Activated CD4-positive, CD25-positive, alpha-beta regulatory T cell treated with anti-CD3 and anti-CD28 coated beads, Interleukin-2, amount 50 U/mL, for 24 hours (primary cell): ENCODE data around the gene MGME1.
"Not testable (repeated sequence)": the region's sequence is repeated elsewhere in the genome, so short reads cannot be mapped to it uniquely, and the experiment has no call there.

Source experiments
- ATAC-seq, 2 donors: fragments of 150-1000 bp; cut with Tn5 transposase; one replicate each; pipeline ENCODE4 v1.10.0; 2021; ENCODE audit warnings: mild to moderate bottlenecking in 1 of 2, moderate library complexity in 1 of 2

Gene MGME1

DNA sequence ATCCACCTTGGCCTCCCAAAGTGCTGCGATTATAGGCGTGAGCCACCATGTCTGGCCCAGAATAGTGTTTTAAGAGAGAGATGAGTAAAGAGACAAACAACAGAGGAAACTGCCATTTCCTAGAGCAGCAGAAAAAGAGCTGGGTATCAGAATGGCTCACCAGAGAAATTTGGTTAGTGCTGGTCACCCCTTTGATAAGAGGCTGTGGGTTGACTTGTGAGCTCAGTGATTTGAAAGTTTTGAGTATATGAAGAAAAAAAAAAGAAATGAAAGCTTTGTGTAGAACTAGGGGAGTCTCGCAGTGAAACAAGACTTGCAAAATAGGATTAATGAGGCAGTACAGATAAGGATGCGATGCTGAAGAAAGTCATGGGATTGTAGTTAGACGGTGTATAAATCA, 29.6 kb downstream of the MGME1 start:
- ATAC-seq = no peak

DNA sequence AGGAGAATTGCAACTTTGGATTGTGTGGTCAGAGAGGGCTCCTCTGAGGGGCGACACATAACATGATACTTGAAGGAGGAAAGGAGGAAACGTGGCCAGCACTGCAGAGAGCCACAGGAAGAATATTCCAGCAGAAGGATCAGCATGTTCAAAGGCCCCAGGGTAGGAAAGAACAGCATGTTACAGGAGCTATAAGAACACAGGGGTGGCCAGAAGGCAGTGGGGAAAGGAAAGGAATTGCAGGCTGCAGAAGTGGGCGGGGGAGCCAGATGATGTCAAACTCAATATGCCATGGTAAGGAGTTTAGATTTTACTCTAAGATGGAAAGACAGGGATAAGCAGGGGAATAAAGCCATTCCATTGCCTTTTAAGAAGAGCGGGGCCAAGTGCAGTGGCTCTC, 30.7 kb downstream of the MGME1 start:
- ATAC-seq = no peak

DNA sequence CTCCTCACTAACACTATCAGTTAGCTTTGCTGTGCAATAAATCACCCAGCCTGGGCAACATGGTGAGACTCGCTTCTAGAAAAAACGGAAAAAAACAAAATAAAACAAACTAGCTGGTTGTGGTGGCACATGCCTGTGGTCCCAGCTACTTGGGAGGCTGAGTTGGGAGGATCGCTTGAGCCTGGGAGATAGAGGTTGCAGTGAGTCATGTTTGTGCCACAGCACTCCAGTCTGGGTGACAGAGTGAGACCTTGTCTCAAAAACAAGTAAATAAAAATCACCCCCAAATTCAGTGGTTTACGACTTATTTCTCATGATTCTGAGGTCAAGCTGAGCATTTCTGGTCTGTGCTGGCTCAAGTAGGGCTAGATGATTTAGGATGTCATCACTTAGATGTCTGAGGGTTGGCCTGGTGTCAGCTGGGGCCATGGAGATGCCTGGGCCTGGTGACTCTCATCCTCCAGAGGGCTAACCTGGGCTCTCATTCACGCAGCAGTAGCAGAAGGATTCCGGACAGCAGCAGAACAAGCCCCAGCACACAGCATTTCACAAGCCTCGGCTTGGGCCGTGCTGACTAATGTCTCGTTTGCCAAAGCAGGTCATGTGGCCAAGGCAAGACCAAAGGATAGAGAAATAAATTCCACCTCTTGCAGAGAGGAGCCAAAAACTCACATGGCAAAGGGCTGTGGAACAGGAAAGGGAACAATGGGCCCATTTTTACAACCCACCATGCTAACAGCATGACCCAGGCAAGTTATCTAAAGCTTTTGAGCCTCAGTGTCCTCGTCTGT, 32.5 kb downstream of the MGME1 start:
- ATAC-seq = no peak

DNA sequence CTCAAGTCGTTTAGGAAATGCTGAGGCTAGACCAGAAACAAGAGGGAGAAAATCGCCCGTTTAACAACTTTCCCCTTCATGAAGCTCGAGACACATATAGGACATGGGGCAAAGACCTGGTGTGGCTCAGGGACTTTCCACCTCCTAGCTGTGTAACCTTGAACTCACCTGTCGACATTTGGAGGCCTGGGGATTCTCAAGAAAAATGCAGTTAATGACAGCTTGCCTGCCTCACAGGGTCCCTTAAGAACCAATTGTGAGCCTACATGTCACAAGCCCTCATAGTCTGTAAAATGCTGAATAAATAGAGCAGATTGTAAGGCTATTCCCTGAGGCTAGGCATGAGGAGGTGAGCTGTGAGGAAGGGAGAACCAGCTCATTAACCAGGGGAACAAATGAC, 35.1 kb downstream of the MGME1 start:
- ATAC-seq = no peak

DNA sequence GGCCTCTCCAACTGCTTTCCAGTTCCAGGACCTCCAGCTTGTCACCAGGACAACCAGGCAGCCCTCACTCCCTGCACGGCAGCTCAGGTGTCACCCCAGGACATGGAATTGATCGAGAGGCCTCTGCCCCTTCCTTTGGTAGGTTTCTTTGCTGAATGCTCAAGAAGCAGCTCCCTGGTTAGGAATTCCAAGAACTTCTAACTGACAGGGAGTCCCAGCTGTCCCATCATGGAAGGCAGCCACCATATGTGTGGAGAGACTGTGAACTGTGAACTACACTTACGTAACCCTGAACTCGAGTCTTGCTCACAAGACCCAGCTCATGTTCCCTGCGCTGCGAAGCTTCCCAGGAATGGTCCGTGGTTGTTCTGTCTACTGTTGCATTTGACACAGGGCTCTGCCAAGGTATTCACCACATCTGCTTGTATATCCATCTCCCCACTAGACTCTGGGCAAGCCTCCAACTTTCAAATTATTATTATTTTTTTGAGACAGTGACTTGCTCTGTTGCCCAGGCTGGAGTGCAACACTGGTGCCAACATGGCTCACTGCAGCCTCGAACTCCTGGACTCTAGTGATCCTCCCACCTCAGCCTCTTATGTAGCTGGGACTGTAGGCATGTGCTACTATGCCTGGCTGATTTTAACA, 35.7 kb downstream of the MGME1 start:
- no peak for ATAC-seq

DNA sequence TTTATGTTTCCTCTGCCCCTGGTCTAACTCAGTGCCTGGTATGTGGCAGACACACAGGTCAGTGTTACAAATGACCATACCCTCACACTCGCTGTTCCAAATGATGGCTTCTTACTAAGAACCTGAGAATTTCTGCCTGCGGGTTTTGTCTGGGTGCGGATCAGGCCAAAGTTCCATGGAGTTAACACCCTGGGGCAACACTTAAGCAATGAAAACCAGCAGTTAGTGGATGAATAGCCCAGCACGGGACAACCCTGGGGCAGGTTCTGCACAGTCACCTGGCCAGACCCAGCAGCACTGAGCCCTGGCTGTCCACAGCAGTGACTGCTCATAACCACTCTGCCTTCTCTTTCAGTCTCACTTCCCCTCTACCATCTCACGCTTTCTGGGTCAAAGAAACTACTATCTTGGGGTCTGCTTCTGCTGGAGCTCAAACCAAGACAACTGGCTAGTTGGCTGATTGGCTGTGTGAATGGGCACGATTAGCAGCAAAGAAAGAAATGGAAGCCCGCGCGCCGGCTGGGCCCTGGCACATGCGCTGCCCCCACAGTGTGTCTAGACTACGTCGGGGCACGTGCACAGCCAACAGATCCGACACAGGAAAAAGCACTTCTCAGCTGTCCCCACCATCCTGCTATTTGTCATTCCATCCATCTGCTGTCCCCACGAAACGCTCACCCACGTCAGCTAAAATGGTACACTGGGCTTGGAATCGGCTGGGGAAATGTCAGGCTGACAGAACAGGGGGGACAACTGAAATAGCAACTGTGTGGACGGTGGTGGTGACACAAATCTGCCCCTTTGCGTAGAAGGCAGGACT, 36.6 kb downstream of the MGME1 start:
- ATAC-seq = peak; percentile 46 to 59

DNA sequence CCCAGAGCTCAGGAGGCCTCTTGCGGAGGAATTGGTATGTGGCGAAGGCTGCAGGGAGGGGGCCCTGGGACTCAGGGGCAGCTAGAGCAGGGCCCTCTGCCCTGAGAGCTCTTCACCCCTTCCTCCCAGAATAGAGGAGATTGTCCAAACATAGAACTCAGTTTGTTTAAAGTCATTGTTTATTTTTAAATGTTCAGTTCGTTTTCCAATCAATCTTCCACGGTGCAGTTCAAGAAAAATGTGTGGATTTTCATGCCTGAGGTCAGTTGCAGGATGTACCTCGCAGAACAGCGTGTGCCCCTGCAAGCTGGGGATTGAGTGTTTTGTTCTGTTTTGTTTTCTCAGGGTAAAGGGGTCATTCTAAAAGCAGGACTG, 37.2 kb downstream of the MGME1 start:
- no peak for ATAC-seq

DNA sequence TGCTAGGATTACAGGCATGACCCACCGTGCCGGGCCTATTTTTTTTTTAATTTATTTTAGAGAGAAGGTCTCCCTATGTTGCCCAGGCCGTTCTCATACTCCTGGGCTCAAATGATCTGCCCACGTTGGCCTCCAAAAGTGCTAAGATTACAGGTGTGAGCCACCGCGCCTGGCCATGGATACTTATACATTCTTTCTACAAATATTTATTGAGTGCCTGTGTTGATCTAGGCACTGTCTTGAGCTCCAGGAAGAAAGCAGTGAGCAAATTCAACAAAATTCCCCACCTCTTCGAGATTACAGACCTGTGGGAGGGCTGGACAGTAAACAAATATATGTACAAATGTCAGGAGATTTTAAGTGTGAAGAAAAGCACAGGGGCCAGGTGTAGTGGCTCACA, 37.9 kb downstream of the MGME1 start:
- no peak for ATAC-seq

DNA sequence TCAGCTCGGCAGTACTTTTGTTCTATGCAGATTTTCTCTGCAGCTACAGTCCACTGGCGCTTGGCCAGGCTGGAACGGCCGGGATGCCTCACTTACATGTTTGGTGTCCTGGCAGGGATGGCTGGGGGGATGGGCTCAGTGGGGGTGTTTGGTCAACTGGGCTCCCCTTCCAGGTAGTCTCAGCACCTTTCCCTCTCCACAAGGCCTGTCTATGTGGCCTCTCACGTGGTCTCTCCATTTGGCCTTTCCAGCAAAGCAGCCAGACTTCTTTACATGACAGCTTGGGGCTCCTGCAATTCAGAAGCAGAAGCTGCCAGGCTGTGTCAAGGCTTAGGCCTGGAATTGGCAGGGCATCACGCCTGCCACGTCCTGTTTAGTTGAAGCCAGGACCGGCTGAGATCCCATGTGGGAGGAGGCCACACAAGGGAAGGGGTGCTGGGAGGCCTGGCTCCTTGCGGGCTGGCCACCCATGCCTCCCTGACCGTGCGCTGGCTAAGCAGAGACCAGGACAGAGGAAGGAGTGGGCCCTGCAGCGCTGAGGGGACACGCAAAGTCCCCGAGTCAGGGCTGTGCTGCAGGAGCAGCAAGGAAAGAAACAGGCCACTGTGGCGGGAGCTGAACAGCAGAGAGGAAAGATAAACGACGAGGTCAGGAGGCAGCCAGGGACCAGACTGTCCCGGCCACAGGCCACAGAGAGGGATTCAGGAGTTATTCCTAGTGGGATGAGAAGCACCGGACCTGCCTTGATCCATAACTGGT, 38.9 kb downstream of the MGME1 start:
- ATAC-seq = no peak

DNA sequence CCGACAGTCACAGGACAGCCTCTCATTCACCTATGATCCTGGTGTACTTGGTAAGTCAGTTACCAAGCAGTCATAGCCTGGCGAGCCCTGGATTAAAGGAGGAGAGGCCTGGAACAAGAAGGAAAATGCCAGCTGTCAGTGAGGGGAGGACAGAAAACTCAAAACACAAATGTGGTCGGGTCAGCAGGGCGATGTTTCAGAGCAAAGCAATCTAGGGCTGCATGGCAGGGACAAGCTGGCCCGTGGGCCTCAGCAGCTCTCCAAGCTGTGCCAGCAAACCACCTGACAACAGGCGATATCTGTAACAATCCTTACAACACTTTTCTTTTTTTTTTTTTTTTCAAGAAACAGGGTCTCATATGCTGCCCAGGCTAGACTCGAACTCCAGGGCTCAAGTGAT, 40.3 kb downstream of the MGME1 start:
- no peak for ATAC-seq

DNA sequence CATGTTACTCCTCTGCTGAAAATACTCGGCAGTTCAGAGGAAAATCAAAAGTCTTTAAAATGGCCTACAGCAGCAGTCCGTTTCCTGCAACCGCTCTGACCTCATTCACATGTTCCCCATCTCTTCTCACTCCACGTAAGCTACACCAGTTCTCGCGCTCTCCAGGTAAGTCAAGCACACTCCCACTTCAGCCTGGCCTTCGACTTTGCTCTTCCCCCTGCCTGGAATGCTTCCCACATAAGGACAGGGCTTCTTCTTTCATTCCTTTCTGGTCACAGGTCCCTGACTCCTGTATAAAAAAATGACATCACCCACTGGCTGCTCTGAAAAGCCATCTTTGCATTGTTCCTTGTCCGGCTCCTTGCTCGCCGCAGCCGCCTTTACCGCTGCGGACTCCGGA, 42.7 kb downstream of the MGME1 start:
- ATAC-seq = no peak

DNA sequence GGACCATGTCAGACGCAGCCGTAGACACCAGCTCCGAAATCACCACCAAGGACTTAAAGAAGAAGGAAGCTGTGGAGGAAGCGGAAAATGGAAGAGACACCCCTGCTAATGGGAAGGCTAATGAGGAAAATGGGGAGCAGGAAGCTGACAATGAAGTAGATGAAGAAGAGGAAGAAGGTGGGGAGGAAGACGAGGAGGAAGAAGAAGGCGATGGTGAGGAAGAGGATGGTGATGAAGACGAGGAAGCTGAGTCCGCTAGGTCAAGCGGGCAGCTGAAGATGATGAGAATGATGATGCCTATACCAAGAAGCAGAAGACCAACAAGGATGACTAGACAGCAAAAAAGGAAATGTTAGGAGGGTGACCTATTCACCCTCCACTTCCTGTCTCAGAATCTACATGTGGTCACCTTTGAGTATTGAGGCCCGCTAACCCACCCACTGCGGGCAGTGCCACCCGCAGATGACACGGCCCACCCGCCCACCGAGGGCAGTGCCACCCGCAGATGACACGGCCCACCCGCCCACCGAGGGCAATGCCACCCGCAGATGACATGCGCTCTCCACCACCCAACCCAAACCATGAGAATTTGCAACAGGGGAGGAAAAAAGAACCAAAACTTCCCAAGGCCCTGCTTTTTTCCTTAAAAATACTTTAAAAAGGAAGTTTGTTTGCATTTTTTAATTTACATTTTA, 43.3 kb downstream of the MGME1 start:
- no peak for ATAC-seq

DNA sequence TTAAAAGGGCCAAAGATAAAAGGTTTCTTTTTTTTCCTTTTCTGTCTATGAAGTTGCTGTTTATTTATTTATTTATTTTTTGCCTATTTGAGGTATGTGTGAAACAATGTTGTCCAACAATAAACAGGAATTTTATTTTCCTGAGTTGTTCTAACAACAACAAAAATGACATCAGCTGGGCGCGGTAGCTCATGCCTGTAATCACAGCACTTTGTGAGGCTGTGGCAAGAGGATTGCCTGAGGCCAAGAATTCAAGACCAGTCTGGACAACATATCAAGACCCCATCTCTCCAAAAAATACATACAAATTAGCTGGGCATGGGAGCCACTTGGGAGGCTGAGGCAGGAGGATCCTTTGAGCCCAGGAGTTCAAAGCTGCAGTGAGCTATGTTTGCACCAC, 44.1 kb downstream of the MGME1 start:
- no peak for ATAC-seq

DNA sequence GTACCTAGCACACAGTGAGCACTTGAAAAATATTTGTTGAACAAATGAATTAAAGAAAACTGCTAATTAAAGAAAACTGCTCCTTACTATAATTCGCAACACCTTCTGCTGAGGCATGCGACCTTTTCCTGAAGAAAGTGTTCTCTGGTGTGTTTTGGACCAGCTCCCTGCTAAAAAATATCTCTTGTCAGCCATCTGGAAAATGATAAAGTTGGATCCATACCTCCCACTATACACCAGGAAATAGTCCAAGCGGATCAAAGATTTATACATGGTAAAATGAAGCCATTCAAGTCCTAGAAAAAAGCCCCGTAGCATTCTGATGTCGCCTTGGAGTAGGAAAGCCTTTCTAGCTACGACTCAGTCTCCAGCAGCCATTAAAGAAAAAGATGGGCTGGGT, 45.6 kb downstream of the MGME1 start:
- no peak for ATAC-seq

DNA sequence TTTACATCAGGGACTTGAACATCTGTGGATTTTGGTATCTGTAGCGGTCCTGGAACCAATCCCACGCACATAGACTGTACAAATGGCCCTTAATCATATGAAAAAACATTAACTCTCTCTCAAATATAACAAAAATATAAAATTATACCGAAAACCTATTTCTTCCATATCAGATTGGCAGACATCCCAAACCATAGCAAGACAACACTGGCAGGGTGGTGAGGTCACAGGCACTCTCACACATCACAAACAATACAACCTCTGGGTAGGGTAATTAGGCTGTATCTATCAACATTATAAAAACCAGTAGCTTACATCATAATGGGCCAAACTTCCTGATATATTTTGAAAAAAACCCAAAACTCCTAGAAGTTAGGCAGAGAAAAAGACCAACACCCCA, 48.0 kb downstream of the MGME1 start:
- no peak for ATAC-seq

DNA sequence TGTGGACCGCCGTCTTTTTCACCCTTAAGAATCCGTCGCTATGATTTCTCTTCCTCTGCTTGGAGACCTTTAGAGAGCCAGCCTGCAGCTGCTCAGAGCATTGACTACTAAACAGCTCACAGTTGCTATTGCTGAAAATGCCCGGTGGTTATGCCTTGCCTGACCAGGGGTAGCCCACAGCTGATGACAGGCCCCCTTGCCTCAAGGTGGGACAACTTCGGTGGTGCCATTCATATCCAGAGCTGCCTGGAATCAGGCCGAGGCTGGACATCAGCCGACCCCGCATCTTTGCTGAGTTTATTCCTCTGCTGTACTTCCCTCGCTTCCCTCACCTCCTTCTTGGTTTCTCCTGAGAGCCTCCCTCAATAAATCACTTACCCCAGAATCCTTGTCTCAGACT, 49.3 kb downstream of the MGME1 start:
- ATAC-seq = no peak

DNA sequence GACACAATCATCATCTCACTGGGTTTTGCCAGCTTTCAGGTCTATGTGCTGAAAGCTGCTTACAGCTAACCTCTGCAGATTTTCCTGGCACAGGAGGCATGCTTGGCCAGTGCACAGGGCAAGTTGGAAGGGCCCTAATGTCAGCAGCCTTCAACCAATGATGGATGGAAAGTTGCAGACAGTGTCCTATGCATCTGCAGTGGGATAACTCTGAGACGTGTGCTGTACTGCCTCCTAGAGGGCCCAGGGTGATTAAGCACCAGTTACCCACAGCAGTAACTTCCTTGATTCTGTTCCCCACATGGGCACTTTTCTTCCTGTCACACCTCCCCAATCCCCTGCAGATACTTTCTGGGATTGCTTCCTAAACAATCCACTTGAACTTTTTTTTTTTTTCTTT, 50.2 kb downstream of the MGME1 start:
- ATAC-seq = peak; percentile 24 to 46

DNA sequence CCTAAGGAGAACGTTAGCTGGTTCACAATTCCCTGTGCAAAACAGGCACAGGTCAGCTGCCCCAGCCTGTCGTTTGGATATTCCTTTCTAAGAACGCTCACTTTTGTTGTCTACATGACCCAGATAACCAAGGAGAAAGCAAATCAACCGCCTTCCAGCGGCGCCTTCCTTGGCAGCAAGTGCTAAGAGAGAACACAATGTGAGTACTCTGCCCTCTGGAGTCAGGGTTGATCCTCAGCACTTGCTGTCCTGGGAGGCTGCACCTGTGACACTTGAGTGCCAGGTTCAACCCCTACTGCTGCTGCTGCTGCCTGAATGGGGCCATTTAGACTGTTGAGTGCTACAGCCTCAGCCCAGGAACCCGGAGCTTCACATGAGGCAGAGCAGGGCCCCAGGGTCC, 52.1 kb downstream of the MGME1 start:
- no peak for ATAC-seq

DNA sequence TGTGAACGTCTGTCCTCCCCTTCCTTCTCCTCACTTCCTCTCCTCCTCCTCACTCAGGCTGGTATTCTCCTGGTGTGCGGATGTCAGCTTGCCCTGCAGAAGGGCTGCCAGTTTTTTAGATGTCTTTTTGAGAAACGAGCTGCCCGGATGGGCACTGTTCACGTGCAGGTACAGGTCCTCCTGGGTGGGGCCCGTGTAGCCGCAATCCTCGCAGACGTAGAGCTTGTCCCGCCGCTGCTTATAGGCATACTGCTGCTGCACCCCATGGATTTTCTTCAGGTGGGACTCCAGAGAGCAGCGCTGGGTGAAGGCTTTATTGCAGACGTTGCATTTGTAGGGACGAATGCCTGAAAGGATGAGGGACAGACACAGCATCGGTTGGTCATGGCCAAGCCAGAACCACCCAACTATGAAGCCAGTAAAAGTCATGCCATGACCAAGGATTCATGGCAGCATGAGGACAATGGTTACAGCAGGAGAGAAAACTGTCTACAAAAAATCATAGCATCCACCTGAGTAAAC, 55.8 kb downstream of the MGME1 start:
- ATAC-seq = no peak

DNA sequence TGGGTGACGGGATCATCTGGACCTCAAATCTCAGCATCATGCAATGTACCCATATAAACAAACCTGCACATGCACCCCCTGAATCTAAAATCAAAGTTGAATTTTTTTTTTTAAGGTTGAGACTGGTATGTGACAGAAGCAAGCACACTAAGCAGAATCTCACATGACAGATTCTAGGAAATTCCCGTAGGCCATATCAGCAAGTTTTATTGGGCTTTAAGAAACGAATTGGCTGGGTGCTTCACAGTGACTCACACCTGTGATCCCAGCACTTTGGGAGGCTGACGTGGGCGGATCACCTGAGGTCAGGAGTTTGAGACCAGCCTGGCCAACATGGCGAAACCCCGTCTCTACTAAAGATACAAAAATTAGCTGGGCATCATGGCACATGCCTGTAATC, 58.2 kb downstream of the MGME1 start:
- not testable (repeated sequence) for ATAC-seq

DNA sequence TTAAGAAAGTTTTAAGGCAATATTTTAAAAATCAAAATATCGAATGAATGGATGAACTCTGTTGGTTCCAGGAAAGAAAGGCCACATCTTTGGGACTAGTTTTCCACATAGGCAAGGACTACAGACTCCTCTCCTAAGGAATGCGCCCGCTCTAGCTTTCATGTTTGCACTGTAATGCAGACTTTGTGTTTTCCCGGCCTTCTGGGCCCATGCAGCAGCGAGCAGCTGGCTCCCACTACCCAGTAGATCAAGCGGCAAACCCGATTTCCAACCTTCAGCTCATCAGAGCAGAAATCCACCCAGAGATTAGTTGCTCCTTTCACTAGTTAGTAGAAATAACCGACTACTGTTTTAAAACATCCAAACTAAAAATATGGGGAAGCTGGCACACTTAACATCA, 61.2 kb downstream of the MGME1 start:
- no peak for ATAC-seq

DNA sequence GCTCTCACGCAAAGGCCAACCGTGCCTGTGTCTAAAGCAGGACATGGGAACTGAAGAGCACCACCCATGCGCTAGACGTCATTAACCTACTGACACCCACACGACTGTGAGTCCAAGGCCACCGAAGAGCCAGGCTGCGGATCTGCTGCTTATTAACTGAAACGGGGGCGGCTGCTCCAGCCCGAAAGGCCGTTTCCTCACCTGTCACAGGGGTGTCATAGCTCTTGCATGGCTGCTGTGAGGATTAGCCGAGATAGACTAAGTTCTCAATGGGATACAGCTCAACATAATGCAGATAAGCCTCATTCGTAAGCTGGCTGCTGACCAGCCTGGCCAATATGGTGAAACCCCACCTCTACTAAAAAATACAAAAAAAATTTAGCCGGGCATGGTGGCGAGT, 62.2 kb downstream of the MGME1 start:
- ATAC-seq = no peak
